Amygdala (tissue), 56 donors: ENCODE data around the gene CRNN.
A peak's percentile ranks its signal among the peaks of the same experiment; 100 is the strongest.

ENCODE experiments used
- DNase-seq, 56 donors: peaks; one replicate each; lab custom pipeline; 2025; lab: John Stamatoyannopoulos, UW

The CRNN gene

GRCh38 chr1:152413909-152414308 is at the start of gene CRNN:
Gene CRNN (minus strand): TSS chr1:152414263. CDS start chr1:152412233, 2,030 bp downstream.
- DNase-seq: no peak

- no peak for DNase-seq
Observed at GRCh38 chr1:152462636-152463035, 48.6 kb upstream of the CRNN start.

- peak in 12 of 56 donors; percentile 1 to 63 (median 10) for DNase-seq
Observed at GRCh38 chr1:152461544-152461943, 47.5 kb upstream of the CRNN start.

GRCh38 chr1:152460529-152460899 is 46.5 kb upstream of the CRNN start:
- no peak for DNase-seq

- peak in 31 of 56 donors; percentile 6 to 75 (median 29) for DNase-seq
Observed at GRCh38 chr1:152459596-152460528, 45.8 kb upstream of the CRNN start.

GRCh38 chr1:152458384-152459185 is 44.5 kb upstream of the CRNN start:
- peak in 50 of 56 donors; percentile 1 to 87 (median 38) for DNase-seq

GRCh38 chr1:152457561-152457960 is 43.5 kb upstream of the CRNN start:
- no peak for DNase-seq

- no peak for DNase-seq
Observed at GRCh38 chr1:152457071-152457470, 43.0 kb upstream of the CRNN start.

GRCh38 chr1:152451254-152451653 is 37.2 kb upstream of the CRNN start:
- DNase-seq: no peak

- no peak for DNase-seq
Observed at GRCh38 chr1:152449661-152450060, 35.6 kb upstream of the CRNN start.

- DNase-seq: no peak
Observed at GRCh38 chr1:152448496-152448895, 34.4 kb upstream of the CRNN start.

GRCh38 chr1:152448095-152448494 is 34.0 kb upstream of the CRNN start:
- DNase-seq: no peak

GRCh38 chr1:152447484-152447883 is 33.4 kb upstream of the CRNN start:
- no peak for DNase-seq

- no peak for DNase-seq
Observed at GRCh38 chr1:152444045-152444444, 30.0 kb upstream of the CRNN start.

- peak in 1 of 56 donors; percentile 15 for DNase-seq
Observed at GRCh38 chr1:152442765-152443164, 28.7 kb upstream of the CRNN start.

- DNase-seq: no peak
Observed at GRCh38 chr1:152442301-152442700, 28.2 kb upstream of the CRNN start.

GRCh38 chr1:152441756-152442155 is 27.7 kb upstream of the CRNN start:
- no peak for DNase-seq

GRCh38 chr1:152440635-152441471 is 26.8 kb upstream of the CRNN start:
- peak in 44 of 56 donors; percentile 1 to 66 (median 28) for DNase-seq

GRCh38 chr1:152436593-152437496 is 22.8 kb upstream of the CRNN start:
- DNase-seq: no peak
